Epidermal melanocyte (primary cell): Measurements from ENCODE around the gene ERI3.

Source experiments
- DNase-seq: peaks from one replicate; pipeline ENCODE4 v3.0.0; 2011; ENCODE audit warnings: low spot score; ENCODE audit not compliant: insufficient read length

The ERI3 gene

DNA sequence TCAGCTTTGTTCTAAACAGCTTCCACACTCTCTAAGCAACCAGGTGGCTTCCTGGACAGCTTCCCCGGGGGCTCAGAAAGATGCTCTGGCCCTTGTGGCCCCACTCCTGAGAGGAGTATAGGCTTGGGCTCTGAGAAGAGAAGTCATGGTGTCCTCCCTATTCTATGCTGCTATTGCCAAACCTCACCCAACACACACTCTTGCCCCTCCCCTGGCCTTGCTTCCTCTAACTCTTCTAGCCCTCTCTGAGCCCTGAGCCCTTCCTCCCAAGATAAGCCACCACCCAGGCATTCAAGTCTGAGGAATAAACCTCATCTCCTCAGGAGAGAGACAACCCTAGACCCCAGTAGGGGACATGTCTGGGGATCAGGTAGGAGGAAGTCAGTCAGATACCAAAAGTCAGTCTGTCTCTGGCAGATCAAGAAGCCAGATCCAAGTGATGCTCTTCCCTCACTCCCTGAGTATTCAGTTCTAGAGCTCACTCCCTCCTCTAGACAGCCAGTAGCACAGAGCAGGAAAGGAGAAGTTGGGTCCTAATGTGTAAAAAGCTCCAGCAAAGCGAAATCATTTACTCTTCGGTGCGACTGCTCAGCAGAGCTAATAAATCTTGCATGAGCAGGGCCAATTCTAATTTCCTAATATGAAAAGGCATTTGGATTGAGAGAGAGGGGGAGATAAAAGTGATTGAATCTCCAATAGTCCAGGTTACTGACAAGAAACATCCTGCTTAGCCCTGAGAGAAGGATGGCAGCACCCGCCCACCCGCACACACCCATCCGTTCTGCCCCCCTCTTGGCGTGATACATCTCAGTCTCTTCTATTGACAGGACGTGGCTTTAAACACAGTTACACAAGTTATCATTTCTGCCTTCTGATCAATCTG is 91.2 kb downstream of the ERI3 start:
- no peak for DNase-seq

DNA sequence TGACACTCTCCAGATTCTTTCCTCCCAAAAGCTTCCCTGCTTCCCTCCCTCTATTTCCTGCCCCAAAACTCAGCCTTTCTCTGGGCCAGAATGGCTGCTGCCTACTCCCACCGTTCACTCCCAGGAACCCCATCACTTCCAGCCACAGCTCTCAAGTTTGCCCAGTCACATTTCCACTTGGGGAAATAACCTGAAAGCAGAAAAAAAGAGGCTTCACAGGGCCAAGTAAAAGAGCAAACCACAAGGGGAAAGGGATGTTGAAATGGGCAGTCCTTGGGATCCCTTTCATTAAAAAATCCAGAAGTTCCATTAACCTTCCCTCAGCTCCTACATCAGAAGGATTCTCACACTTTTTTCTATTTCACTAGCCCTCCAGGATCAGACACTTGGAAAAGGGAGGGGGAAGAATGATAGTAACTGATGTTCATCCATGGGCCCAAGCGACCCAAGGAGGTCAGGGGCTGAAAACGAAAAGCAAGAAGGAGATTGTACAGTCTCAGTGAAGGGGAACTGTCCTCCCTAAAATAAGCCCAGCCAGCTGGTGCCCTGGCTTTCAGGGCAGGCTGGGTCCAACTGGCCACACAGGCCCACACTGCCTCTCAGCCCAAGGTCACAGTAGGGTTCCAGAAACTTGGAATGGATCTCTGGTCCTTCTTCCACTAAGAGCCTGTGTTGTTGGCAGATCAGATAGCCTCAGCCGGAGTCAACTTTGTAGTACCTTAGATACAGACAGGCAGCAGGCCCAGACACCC is 92.1 kb downstream of the ERI3 start:
- no peak for DNase-seq

- DNase-seq = no peak
Observed at GRCh38 chr1:44262414-44262813, 92.6 kb downstream of the ERI3 start.

GRCh38 chr1:44261962-44262361 is 93.1 kb downstream of the ERI3 start:
- no peak for DNase-seq

DNA sequence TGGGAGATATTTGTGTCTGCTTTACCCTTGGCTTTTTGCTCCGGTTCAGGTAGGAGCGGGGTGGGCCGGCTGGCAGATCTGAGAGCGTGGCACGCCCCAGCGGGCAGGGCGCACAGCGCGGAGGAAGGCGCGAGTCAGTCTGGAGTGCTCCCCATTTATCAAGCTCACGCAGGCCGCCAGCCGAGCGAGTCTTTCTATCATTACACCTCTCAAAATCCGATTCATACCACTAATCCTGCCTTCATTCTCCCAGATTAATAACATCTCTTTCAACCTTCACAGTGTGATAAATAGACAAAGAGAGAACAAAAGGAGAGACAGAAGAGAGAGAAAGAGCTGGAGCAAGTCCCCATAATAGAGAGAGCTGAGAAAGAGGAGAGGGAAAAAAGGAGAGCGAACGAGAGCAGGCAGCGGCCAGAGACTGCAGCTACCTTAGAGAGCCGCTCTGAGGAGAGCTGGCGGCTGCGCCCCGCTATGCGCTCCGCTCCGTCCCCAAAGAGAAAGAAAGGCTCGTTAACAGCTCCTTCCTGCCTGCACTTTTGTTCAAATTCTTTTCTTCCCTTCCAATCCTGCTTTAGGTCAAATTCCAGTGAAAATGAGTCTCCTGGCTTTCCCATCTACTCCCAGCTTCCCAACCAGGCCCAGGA is 93.8 kb downstream of the ERI3 start:
- DNase-seq = no peak

- DNase-seq = no peak
Observed at GRCh38 chr1:44260792-44261170, 94.3 kb downstream of the ERI3 start.

DNA sequence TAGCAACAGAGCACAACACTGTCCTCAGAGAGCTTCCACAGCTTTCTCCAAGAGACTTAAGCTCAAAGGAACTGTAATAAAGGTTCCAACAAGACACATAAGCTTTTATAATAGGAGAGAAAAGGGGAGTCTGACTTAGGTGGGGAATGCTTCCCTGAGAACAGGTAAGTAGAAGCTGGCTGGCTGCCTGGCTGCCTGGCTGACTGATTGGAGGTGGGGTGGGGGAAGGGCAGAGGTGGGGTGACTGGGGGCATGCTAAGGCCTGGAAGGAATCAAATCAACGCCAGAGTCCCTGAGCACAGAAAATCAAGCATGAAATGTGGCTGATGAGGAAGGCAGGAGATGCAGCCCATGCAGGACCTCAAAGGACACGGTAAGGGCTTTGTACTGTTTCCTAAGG is 96.0 kb downstream of the ERI3 start:
- DNase-seq = no peak

- DNase-seq = no peak
Observed at GRCh38 chr1:44256762-44257554, 98.1 kb downstream of the ERI3 start.

- DNase-seq = no peak
Observed at GRCh38 chr1:44254392-44254910, 100.6 kb downstream of the ERI3 start.

- no peak for DNase-seq
Observed at GRCh38 chr1:44251989-44252671, 102.9 kb downstream of the ERI3 start.

- no peak for DNase-seq
Observed at GRCh38 chr1:44251486-44251885, 103.6 kb downstream of the ERI3 start.

GRCh38 chr1:44250068-44250781 is 104.8 kb downstream of the ERI3 start:
- no peak for DNase-seq

DNA sequence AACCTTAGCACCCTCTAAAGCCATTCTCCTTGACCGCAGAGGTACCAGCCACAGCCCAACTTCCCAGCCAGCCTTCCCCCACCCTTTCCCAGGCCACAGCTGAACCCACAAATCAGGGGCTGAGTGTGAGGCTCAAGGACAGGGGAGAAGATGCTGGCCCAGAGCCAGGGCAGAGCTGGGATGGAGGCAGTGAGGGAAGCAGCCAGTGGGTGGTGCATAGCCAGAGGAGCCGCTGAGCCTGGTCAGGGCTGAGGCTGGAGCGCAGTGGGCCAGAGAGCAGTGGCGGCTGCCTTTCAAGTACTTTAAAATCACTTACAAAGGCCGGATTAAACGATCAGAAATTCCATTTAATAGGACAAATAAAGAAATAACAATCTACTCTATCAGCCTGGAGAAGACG is 105.5 kb downstream of the ERI3 start:
- DNase-seq = no peak

- no peak for DNase-seq
Observed at GRCh38 chr1:44246806-44247205, 108.3 kb downstream of the ERI3 start.

DNA sequence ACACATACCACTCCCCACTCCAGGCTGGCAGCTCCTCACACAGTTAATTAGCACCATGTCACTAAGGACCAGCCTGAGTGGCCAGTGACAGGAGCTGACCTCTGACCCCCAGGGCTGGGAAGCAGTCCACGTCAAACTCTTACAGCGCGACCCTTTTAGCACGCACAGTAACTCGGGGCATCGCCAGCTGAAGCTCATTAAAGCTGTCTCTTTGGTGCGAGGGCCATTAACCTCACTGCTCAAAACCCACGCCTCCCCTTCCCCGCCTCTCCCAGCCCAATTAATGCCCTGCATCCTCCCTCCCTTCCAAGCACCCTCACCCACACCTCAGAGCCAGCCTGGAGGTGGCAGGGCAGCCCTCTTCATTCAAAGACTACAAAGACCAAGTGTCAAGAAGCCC is 110.1 kb downstream of the ERI3 start:
- DNase-seq = no peak

- no peak for DNase-seq
Observed at GRCh38 chr1:44243782-44244495, 111.1 kb downstream of the ERI3 start.

DNA sequence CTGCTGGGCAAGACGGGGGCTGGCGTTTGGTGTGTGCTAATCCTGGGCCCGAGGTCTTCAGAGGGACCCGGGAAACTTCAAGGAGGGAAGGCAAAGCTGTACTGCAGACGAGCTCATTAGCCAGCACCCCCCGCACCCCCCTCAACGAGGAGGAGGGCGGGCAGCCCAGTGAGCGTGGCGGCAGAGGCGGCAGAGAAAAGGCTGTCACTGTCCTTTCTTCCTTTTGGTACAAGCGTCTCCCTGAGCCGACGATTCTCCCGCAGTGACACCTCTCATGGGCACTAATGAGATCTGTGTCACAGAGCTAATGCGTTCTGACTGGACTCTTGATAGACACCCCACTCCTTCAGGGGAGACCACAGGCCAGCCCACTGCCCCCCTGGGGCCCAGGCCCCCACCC is 112.3 kb downstream of the ERI3 start:
- no peak for DNase-seq

DNA sequence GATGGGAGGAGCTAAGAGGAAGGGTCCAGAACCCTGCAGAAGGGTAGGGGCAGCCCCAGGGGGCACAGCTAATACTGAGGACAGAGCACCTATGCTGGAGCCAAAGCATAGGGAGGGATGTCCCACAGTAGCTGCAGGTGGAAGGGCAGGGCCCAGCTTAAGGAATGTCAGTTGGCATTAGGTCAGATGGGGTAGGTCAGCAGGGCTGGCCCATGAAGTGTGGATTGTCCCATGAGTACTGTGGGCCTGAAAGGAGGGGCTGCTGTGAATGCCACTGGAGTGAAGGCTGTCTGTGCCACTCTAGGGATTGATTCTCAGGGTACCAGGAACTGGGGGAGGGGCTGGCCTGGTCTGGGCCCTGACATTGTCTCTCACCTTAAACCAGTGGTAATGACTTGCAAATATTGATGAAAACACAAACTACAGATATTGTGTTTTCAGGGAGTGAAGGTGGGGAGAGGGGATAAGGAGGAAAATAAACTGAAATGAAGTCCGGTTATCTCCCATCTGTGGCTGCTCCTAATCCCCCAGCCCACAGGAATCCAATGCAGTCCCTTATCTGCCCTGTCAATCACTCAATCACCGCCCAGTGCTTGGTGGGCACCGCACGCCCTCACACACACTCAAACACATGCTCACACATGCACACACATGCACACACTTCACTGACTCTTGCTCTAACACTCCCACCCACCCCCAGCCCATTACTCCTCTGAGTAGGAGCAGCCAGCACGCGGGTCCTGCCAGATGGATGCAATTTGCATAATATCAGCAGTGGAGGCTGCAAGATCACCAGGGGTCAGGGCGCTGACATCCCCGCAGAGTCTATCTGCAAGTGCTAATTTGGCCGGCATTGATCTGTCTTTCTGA is 114.0 kb downstream of the ERI3 start:
- no peak for DNase-seq
